GM18505 (cell line): Measurements from ENCODE around the gene MCM5.

ENCODE experiments used
- ATAC-seq: cut with Tn5 transposase; IDR thresholded peaks from one replicate; pipeline ENCODE4 v1.9.1; 2021; ENCODE audit not compliant: unreplicated experiment
- POLR2A ChIP-seq: IDR thresholded peaks from 4 replicates; pipeline ENCODE4 v1.6.1; 2011; ENCODE audit warnings: borderline replicate concordance; ENCODE audit not compliant: insufficient read depth, insufficient read length; ENCODE audit errors: extremely low read depth

The MCM5 gene

GRCh38 chr22:35368386-35368785 lies 31.6 kb upstream of the MCM5 start:
- ATAC-seq = no peak
- TF ChIP-seq POLR2A = no peak

- no peak for ATAC-seq
Observed at GRCh38 chr22:35369996-35370395, 29.9 kb upstream of the MCM5 start.

GRCh38 chr22:35373781-35374180 lies 26.2 kb upstream of the MCM5 start:
- no peak for ATAC-seq
- no peak for TF ChIP-seq POLR2A

More at GRCh38 chr22:35369996-35370395, 29.9 kb upstream of the MCM5 start:
- no peak for TF ChIP-seq POLR2A

GRCh38 chr22:35375031-35375430 lies 24.9 kb upstream of the MCM5 start:
- no peak for ATAC-seq
- no peak for TF ChIP-seq POLR2A

GRCh38 chr22:35375526-35375925 lies 24.4 kb upstream of the MCM5 start:
- no peak for ATAC-seq
- TF ChIP-seq POLR2A = no peak

- peak; percentile 55 for ATAC-seq
- peak; percentile 29 for TF ChIP-seq POLR2A
Observed at GRCh38 chr22:35376728-35377472, 23.0 kb upstream of the MCM5 start.

GRCh38 chr22:35377735-35378134 lies 22.2 kb upstream of the MCM5 start:
- ATAC-seq = no peak
- no peak for TF ChIP-seq POLR2A

GRCh38 chr22:35378621-35379020 lies 21.3 kb upstream of the MCM5 start:
- ATAC-seq = no peak
- TF ChIP-seq POLR2A = no peak

GRCh38 chr22:35379146-35379993 lies 20.6 kb upstream of the MCM5 start:
- no peak for ATAC-seq

GRCh38 chr22:35380013-35380412 lies 19.9 kb upstream of the MCM5 start:
- no peak for ATAC-seq
- TF ChIP-seq POLR2A = no peak

More at GRCh38 chr22:35379146-35379993, 20.6 kb upstream of the MCM5 start:
- no peak for TF ChIP-seq POLR2A

- TF ChIP-seq POLR2A = peak; percentile 95
- ATAC-seq = peak; percentile 62
Observed at GRCh38 chr22:35380537-35381423, 19.2 kb upstream of the MCM5 start, which contains the start of gene HMOX1. HMOX1 (plus strand) TSS chr22:35381096; CDS start chr22:35381174, 78 bp downstream.

GRCh38 chr22:35381424-35382009 lies 18.4 kb upstream of the MCM5 start:
- TF ChIP-seq POLR2A = no peak
- ATAC-seq = no peak

GRCh38 chr22:35383679-35384071 lies 16.3 kb upstream of the MCM5 start:
- TF ChIP-seq POLR2A = no peak
- ATAC-seq = no peak

- ATAC-seq = no peak
- TF ChIP-seq POLR2A = no peak
Observed at GRCh38 chr22:35384527-35384926, 15.4 kb upstream of the MCM5 start.
